ENCODE data around the gene CRYBG1. TPM values are rescaled to one million over a fixed set of nuclear protein-coding genes. Genes with fewer than 3 reads are reported as not detected.

The CRYBG1 gene
- polyA plus RNA-seq, 2 of the 4 experiments (the other 2 are of a cell fraction), result 0.31 to 0.37 TPM

GRCh38 chr6:106377061-106377540 lies 16.6 kb downstream of the CRYBG1 start:
- TF ChIP-seq ZC3H11A (IDR thresholded peaks at IDR 0.05) (no peak), HOXB5 (CRISPR knock-in tag; IDR thresholded peaks at IDR 0.05) (no peak)
- CTCF ChIA-PET, result interaction anchor here (0.6 to 1.3 kb wide), 2 partner anchors 9 to 795 kb away, joined by 3 to 4 read pairs; no protein-coding TSS in a partner anchor
- DNase-seq (ENCODE audit: low read depth in 1 of 2, low spot score in 1 of 2), result no peak
- Histone ChIP-seq H3K9me3 (no peaks in the 10 kb centered on the region), H3K27ac (no peak overlapping the region), H3K4me3 (no peak overlapping the region), H3K4me1 (no peaks in the 10 kb centered on the region), H3K4me2 (no peak overlapping the region)
- 29% methylated on average over 5 of the region's 5 CpGs for WGBS (ENCODE audit: missing lambda C conversion rate)
- POLR2A ChIA-PET, result interaction anchor here (0.6 kb wide), 1 partner anchor 25 kb away, joined by 4 read pairs; no protein-coding TSS in a partner anchor
- no peak for FAIRE-seq
- ATAC-seq, result no peak

GRCh38 chr6:106379951-106380350 lies 19.4 kb downstream of the CRYBG1 start:
- 73% methylated on average over 1 of the region's 1 CpG for WGBS (ENCODE audit: missing lambda C conversion rate)
- POLR2A ChIA-PET, result no interaction called here
- TF ChIP-seq CTCF (IDR thresholded peaks at IDR 0.05) (no peak), RAD21 (conservative IDR thresholded peaks at IDR 0.05 in 1 of 2, IDR thresholded peaks at IDR 0.05 in 1 of 2) (no peak), NFE2L2 (conservative IDR thresholded peaks at IDR 0.05; ENCODE audit: low read length) (no peak), KDM5A (IDR thresholded peaks at IDR 0.05) (no peak), PBX3 (IDR thresholded peaks at IDR 0.05) (no peak), ZNF302 (CRISPR knock-in tag; IDR thresholded peaks at IDR 0.05) (no peak), HOXA7 (CRISPR knock-in tag; IDR thresholded peaks at IDR 0.05) (no peak), BCL3 (IDR thresholded peaks at IDR 0.05) (no peak), USF2 (IDR thresholded peaks at IDR 0.05) (no peak), TFCP2L1 (CRISPR knock-in tag; IDR thresholded peaks at IDR 0.05) (no peak), GATA3 (IDR thresholded peaks at IDR 0.05; ENCODE audit: borderline replicate concordance) (no peak), ZSCAN20 (CRISPR knock-in tag; IDR thresholded peaks at IDR 0.05) (no peak), ZFP36 (IDR thresholded peaks at IDR 0.05; ENCODE audit: borderline replicate concordance, partially characterized antibody) (no peak), RCOR1 (IDR thresholded peaks at IDR 0.05; ENCODE audit: low read depth, low read length) (no peak), CHD4 (IDR thresholded peaks at IDR 0.05; ENCODE audit: borderline replicate concordance) (no peak), HOXB5 (CRISPR knock-in tag; IDR thresholded peaks at IDR 0.05) (no peak), JUN (IDR thresholded peaks at IDR 0.05) (no peak), MAZ (IDR thresholded peaks at IDR 0.05; ENCODE audit: borderline replicate concordance, low read depth, low read length) (no peak)
- Histone ChIP-seq H3K4me3 (no peak overlapping the region), H3K27ac (no peak overlapping the region), H3K4me2 (no peak overlapping the region), H3K9me3 (no peaks in the 10 kb centered on the region), H3K4me1 (no peaks in the 10 kb centered on the region)
- FAIRE-seq (no peak), ATAC-seq (no peak), DNase-seq (ENCODE audit: low read depth in 1 of 2, low spot score in 1 of 2) (no peak)
- CTCF ChIA-PET, result interaction anchor here (1.5 kb wide), 1 partner anchor 9 kb away, joined by 3 read pairs; no protein-coding TSS in a partner anchor

GRCh38 chr6:106380407-106380806 lies 19.9 kb downstream of the CRYBG1 start:
- H3K4me3 ChIP-seq, result no peak overlapping the region
- no peaks in the 10 kb centered on the region for H3K9me3 ChIP-seq
- ChIA-PET POLR2A (no interaction called here), CTCF (interaction anchor here (0.6 to 1.5 kb wide), 2 partner anchors 9 to 717 kb away, joined by 3 read pairs; no protein-coding TSS in a partner anchor)
- H3K27ac ChIP-seq, result no peak overlapping the region
- TF ChIP-seq MAZ (IDR thresholded peaks at IDR 0.05; ENCODE audit: borderline replicate concordance, low read depth, low read length) (no peak), CEBPB (IDR thresholded peaks at IDR 0.05) (no peak)
- FAIRE-seq, result no peak
- no peak for ATAC-seq
- WGBS (ENCODE audit: missing lambda C conversion rate), result 11% methylated on average over 1 of the region's 1 CpG
- DNase-seq (ENCODE audit: low read depth in 1 of 2, low spot score in 1 of 2), result no peak
- H3K4me1 ChIP-seq, result no peaks in the 10 kb centered on the region
- H3K4me2 ChIP-seq, result no peak overlapping the region

Measured in A549 (cell line).